HG02610 (cell line): ENCODE measurements around the gene MT1X.
A peak's percentile ranks its signal among the peaks of the same experiment; 100 is the strongest.

Experiments
- ATAC-seq: cut with Tn5 transposase; IDR thresholded peaks from one replicate; pipeline ENCODE4 v1.9.1; 2021; ENCODE audit warnings: mild to moderate bottlenecking, moderate library complexity; ENCODE audit not compliant: unreplicated experiment

Gene MT1X

DNA sequence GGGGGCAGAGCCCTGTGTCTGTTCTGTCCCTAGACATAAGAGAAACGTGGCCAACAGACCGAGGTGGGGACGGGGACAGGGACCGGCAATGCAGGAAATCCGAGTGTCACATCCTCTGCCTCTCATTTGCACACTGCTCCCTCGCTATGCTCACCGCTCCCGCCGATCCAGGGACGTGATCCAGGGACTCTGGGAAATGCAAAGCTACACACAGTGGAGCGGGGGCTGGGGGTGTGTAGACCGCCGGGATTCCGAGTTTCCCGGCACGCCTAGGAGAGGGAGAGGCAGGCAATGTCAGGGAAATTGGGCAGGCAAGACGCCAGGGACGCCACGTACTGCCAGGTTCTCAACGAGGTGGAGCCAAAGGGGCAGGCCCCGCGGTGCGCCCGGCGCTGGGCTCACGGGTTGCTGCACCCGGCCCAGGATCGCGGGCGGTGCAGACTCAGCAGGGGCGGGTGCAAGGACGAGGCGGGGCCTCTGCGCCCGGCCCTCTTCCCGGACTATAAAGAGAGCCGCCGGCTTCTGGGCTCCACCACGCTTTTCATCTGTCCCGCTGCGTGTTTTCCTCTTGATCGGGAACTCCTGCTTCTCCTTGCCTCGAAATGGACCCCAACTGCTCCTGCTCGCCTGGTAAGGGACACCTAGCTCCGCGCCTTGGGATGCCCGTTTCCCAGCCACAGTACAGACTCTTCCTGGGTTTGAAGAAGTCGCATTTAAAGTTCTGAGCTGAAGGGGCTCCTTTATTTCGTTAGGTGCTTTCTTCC lies at the start of gene MT1X:
Gene MT1X, plus strand, starts transcription at position 532 of the 764 bp plus-strand sequence. Its CDS starts 71 bp downstream, at position 603.
- peak; percentile 96 for ATAC-seq

DNA sequence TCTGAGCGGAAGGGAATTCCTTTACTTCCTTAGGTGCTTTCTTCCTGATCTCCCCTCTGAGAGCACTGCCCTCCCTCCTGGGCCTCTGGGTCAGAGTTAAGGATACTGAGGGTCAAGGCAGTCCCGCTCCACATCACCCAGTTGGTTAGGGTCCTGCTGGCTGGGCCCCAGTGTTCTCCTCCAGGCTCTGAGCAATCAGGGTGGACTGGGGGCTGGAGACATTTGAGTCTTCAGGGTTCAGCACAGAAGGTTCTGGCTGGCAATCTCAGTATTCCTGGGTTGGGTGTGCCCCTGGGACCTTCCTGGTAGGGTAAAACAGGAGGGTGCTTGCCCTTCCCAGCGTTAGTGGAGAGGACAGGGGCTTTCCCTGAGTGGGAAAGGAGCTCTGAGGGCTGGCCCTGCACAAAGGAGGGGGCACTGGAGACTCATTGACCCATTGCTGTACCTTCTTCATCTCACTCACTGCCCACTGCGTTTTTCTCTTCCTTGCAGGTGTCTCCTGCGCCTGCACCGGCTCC lies 49.4 kb upstream of the MT1X start:
- no peak for ATAC-seq

DNA sequence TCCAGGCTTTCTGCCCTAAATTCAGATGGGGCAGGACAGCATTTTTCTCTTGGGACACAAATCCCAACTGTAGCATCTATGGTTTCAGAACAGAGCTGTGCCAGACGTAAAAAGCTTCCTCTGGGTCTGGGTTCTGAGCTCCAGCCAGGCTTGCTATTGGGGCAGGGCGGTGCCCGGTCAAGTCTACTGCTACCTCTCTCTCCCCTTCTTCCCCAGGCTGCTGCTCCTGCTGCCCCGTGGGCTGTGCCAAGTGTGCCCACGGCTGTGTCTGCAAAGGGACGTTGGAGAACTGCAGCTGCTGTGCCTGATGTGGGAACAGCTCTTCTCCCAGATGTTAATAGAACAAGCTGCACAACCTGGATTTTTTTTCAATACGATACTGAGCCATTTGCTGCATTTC lies 48.7 kb upstream of the MT1X start:
- ATAC-seq, result no peak

DNA sequence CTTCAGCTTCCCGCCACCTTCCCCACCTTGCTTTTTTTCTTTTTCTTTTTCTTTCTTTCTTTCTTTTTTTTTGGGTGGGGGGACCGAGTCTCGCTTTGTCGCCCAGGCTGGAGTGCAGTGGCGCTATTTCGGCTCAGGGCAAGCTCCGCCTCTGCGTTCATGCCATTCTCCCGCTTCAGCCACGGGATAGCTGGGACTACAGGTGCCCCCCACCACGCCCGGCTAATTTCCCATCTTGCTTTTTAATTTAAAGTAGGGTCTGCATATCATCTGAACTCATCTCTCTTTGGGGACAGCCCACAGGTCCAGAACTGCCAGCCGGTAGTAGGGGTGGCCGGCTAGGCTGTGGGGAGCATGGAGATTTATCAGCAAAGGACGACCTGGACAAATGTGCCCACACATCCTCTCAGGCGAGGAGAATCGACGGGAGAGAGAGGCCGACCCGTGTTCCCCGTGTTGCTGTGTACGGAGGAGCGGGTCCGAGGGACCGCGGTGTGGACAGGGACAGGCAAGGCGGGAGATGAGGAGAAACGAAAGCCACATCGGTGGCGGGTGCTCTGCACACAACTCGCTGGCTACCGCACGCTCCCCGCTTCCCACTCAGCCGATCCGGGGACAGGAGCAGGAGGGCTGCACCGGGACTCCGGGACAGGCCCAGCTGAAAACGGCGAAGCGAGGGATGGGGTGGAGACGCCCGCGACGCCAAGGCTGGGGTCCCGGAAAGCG lies 47.4 kb upstream of the MT1X start:
- ATAC-seq, result no peak

DNA sequence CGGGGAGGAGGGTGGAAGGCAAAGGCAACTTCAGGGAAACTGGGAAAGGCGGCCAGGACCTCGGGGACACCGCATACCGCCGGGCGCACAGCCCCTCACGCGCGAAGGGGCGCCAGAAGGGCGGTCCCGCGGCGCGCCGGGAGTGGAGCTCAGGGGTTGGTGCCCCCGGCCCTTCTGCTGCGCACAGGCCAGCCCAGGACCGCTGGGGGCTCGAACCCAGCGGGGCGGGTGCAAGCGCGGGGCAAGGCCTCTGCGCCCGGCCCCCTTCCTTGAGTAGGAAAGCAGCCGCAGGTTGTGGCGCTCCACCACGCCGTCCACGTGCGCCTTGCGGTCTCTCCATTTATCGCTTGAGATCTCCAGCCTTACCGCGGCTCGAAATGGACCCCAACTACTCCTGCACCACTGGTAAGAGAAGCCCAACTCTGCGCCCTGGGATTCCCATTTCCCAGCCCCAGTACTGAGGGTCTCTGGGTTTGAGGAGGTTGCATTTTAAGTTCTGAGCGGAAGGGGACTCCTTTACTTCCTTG lies 46.8 kb upstream of the MT1X start:
- no peak for ATAC-seq

DNA sequence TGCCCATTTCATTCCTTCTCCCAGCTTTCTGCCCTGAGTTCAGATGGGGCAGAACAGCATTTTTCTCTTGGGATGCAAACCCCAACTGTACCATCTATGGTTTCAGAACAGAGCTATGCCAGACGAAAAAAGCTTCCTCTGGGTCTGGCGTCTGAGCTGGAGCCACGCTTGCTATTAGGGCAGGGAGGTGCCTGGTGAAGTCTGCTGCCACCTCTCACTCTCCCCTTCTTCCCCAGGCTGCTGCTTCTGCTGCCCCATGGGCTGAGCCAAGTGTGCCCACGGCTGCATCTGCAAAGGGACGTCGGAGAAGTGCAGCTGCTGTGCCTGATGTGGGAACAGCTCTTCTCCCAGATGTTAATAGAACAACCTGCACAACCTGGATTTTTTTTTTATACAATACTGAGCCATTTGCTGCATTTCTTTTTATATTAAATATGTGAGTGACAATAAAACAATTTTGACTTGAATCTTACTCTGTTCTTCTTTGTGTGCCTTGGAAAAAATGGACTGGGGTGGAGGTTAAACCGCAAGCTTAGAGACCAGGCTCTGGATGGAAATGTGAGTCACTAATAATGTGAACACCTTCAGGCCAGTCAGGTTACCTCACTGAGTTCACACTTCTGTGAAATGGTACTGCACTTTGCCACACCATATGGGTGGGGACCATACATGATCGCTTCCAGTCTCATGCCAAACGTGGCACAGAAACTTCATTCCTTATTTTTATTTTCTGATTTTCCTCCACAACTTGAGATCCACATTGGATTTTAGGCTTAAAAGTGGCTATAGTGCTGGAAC lies 45.5 kb upstream of the MT1X start:
- ATAC-seq, result no peak

DNA sequence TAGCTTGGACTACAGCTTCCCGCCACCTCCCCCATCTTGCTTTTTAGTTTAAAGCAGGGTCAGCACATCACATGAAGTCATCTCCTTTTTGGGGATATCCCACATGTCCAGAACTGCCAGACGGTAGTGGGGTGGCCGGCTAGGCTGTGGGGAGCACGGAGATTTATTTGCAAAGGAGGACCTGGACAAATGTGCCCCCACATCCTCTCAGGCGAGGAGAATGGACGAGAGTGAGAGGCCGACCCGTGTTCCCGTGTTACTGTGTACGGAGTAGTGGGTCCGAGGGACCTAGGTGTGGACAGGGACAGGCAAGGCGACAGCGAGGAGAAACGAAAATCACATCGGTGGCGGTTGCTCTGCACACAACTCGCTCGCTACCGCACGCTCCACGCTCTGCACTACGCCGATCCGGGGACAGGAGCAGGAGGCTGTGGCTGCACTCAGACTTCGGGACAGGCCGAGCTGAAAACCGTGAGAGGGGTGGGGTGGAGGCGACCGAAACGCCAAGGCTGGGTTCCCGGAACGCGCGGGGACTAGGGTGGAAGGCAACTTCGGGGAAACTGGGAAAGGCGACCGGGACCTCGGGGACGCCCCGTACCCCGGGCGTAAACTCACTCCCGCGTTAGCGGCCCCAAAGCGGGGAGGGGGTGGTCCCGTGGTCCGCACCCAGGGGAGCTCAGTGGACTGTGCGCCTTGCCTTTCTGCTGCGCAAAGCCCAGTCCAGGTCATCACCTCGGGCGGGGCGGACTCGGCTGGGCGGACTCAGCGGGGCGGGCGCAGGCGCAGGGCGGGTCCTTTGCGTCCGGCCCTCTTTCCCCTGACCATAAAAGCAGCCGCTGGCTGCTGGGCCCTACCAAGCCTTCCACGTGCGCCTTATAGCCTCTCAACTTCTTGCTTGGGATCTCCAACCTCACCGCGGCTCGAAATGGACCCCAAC lies 44.2 kb upstream of the MT1X start, which contains the start of gene MT1A:
Gene MT1A, plus strand, starts transcription at position 853 of the 937 bp plus-strand sequence. Its CDS starts 73 bp downstream, at position 926.
- no peak for ATAC-seq

DNA sequence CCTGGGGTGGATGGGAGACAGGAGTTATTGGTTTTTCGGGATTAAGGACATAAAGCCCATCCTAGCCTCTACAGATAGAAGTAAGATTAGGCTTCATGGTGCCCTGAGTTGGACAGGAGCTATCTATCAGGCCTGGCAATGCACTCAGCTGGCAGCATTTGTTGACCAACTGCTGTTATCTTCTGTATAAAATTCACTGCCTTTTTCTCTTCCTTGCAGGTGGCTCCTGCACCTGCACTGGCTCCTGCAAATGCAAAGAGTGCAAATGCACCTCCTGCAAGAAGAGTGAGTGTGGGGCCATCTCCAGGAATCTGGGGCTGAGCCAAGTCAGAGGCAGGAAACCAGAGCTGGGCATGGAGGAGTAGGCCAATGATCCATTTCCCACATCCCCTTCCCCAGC lies 43.2 kb upstream of the MT1X start:
- ATAC-seq, result no peak

DNA sequence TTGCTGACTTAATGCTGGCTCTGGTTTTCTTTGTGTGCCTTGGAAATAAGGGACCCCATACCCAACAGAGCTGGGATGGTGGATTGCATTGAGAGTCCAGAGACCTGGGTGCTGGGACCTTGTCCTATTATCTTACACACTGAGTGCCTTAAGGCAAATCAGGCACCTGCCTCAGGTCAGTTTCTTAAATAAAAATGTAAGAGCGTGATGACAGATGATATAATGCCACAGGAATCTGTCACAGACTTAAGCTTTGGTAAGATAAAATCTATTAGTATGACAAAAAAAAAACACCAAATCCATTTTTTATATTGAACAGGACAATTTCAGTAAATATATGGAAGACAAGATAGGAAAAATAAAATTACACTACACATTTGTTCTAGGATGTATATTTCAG lies 42.2 kb upstream of the MT1X start:
- no peak for ATAC-seq

DNA sequence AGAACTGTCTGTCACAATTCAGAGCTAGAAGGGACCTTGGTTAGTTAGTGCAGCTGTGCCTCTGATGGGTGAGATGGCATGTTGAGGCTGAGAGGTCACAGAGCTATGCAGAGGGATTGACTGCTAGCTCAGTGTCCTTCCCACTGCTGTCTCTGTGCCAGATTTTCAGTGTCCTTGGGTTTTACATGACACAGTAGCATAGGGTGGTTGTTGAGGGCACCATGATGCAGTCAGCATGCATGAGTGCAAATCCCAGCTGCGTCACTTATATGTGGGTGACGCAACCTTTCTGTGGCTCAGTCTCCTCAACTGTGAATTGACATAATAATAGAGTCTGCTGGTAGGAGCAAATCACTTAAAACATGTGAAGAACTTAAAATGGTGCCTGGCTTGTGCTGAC lies 41.1 kb upstream of the MT1X start:
- ATAC-seq, result no peak

DNA sequence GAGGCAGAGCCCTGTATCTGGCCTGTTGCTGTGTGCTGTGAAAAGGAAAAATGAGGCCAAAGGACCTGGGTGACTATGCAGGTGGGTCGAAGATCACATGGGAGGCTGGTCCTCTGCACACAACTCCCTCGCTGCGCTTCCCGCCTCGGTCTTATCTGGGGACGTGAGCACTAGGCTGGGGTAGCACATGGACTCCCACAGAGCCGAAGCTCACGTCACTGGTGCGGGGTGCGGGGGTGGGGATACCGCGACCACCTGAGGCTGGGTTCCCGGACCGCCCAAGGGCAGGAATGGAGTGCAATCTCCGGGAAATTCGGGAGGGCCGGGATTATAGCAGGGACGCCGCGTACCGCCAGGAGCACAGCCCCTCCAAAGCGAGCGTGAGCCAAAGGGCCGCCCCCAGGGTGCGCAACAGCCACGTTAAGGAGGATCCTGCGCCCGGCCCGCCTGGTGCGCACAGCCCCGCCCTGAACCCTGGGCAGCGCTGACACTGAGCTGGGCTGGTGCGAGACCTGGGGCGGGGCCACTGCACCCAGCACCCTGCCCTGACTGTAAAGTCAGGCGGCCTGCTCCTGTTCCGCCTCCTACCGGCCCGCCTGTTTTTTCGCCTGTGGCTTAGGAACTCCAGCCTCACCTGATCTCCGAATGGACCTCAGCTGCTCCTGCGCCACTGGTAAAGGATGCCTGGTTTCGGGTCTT lies 39.0 kb upstream of the MT1X start:
- ATAC-seq, result peak; percentile 61

DNA sequence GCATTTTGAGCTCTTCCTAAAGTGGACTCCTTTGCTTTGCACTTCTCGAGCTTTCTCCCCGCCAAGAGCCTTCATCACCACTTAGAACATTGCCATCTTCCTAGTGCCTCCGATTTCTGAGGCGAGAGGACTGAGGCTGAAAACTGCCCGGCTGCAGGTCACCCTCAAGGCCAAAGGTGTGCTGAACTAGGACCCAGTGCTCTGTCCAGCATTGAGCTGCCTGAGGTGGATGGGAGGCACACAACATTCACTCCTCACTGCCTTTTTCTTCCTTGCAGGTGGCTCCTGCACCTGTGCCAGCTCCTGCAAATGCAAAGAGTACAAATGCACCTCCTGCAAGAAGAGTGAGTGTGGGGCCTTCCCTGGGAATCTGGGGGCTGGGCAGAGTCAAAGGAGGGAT lies 38.4 kb upstream of the MT1X start:
- no peak for ATAC-seq

DNA sequence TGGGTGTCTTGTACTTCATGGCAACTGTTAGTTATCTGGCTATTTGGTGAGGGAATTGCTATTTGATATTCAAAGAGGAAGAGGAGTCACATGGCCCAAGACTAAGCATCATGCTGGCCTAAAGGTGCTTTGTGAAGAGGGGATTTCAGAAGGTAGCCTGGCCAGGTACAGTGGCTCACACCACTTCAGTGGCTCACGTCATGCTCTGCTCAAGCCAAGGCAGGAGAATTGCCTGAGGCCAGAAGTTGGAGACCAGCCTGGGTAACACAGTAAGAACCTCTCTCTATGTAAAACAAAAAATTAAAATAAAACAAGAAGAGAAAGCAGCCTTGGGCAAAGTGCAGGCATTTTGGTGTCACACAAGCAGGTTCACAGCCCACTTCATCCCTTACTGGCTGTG lies 37.0 kb upstream of the MT1X start:
- ATAC-seq, result no peak

DNA sequence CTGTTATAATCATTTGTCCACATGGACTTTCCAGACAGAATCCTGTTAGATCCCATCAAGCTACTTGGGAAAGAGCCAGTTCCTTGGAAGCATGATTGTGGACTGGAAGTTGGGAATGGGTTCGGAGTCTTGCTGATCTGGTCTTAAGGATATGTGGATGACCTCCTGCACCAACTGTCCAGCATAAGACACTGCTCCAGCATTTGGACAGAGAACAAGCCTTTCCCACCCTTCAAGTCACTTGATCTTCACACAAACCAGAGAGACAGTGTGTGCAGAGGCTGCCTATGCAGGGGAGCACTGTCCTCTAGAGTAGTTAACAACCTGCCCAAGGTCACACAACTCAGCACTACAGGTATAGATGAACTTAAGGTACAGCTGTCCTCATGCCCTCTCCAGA lies 36.4 kb upstream of the MT1X start:
- no peak for ATAC-seq

DNA sequence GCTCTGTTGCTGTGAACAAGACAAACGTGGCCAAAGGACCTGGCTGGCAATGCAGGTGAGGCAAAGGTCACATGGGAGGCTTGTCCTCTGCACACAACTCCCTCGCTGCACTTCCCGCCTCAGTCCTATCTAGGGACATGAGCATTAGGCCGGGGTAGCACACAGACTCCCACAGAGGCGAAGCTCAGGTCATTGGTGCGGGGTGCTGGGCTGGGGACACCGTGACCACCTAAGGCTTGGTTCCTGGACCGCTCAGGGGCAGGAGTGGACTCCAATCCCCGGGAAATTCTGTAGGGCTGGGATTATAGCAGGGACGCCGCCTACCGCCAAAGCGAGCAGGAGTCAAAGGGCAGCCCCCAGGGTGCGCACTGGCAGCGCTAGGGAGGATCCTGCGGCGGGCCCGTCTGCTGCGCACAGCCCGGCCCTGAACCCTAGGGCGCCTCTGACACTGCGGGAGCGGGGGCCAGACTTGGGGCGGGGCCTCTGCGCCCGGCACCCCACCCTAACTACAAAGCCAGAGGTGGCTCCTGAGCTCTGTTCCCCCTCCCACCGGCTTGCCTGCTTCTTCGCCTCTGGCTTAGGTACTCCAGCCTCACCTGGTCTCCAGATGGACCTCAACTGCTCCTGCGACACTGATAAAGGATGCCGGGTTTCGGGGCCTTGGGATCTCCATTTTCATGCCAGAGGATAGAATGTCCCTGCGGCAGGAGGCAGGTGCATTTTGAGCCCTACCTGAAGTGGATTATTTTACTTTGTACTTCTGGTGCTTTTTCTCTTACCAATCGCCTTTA lies 34.4 kb upstream of the MT1X start:
- no peak for ATAC-seq

DNA sequence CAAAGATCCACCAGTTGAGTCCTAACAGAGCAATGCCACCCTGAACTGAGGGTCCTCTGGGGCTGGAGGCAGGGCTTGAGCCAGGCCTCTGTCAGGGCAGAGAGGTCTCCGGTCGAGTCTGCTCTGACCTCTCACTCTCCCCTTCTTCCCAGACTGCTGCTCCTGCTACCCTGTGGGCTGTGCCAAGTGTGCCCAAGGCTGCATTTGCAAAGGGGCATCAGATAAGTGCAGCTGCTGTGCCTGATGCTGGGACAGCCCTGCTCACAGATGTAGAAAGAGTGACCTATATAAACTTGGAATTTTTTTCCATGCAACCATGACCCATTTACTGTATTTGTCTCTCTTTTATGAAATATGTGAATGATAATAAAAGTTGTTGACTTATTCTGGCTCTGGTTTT lies 33.0 kb upstream of the MT1X start:
- ATAC-seq, result no peak

DNA sequence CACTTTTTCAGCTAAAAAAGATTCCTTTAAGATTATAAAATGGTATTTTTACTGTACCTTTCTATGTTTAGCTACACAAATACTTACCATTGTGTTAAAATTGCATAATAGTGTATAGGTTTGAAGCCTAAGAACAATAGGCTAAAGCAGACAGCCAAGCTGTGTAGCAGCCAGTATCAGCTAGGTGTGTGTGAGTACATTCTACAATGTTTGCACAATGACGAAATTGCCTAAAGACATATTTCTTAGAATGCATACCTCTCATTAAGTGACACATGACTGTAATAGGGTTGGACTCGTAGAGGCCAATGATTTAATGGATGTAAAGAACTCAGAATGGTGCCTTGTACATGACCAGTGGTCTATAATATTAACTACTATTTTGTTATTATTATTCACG lies 32.5 kb upstream of the MT1X start:
- no peak for ATAC-seq

DNA sequence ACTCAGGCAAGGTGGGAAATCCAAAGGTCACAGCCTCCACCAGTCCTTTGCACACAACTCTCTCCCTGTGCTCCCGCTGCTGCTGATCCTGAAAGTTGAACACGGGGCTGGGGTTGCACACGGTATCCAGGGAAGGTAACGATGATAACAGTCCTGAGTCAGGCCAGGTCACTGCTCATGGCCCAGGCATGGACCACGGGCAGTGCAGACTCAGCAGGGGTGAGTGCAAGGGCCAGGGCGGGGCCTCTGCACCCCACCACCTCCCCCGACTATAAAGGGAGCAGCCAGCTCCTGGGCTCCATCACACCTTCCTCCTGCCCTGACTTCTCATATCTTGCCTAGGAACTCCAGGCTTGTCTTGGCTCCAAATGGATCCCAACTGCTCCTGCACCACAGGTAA lies 30.7 kb upstream of the MT1X start, which contains the start of gene MT1B:
Gene MT1B, plus strand, starts transcription at position 301 of the 400 bp plus-strand sequence. Its CDS starts 68 bp downstream, at position 369.
- no peak for ATAC-seq
